Neural progenitor cell (in vitro differentiated cells): Measurements from ENCODE around the gene ARF5.

Source experiments
- EZH2 ChIP-seq: fragments of 200-600 bp; sonication (generic); IDR thresholded peaks from 2 replicates; pipeline ENCODE4 v1.6.1; 2017; ENCODE audit warnings: antibody characterized with exemption, mild to moderate bottlenecking, moderate library complexity
- EZH2phosphoT487 ChIP-seq: fragments of 200-600 bp; sonication (generic); IDR thresholded peaks from 2 replicates; pipeline ENCODE4 v1.6.1; 2017; ENCODE audit warnings: antibody characterized with exemption
- TF ChIP-seq, protein P1 (sequence below): fragments of 200-600 bp; sonication (generic); IDR thresholded peaks from 2 replicates; pipeline ENCODE4 v1.5.1; 2017; ENCODE audit warnings: antibody characterized with exemption, mild to moderate bottlenecking

DNA sequence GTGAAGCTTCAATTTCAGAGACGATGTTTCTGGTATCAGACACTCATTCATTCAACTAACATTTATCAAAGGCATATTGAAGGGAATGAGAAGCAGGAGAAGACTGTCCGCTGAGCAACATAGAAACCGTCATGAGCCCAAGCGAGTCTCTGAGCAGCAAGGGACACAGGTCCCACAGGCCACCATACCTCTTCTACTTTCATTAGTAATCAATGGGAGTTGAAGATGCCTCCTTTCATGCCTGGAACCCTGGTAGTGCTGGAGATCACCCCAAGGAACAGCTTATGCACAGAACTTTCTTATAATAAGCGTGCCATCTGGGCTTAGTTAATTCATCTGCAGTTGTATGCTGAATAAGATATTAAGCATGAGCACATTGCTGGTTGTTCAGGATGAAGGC, 28.5 kb downstream of the ARF5 start:
- TF ChIP-seq, protein P1, sequence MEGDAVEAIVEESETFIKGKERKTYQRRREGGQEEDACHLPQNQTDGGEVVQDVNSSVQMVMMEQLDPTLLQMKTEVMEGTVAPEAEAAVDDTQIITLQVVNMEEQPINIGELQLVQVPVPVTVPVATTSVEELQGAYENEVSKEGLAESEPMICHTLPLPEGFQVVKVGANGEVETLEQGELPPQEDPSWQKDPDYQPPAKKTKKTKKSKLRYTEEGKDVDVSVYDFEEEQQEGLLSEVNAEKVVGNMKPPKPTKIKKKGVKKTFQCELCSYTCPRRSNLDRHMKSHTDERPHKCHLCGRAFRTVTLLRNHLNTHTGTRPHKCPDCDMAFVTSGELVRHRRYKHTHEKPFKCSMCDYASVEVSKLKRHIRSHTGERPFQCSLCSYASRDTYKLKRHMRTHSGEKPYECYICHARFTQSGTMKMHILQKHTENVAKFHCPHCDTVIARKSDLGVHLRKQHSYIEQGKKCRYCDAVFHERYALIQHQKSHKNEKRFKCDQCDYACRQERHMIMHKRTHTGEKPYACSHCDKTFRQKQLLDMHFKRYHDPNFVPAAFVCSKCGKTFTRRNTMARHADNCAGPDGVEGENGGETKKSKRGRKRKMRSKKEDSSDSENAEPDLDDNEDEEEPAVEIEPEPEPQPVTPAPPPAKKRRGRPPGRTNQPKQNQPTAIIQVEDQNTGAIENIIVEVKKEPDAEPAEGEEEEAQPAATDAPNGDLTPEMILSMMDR = no peak
- TF ChIP-seq EZH2phosphoT487 = no peak
- TF ChIP-seq EZH2 = no peak
